Thyroid gland (tissue), 4 donors: Measurements from ENCODE around the gene LMO4. TPM values are rescaled to one million over a fixed set of nuclear protein-coding genes. Genes with fewer than 3 reads are reported as not detected.

Source experiments
- DNase-seq, 2 donors: peaks; one replicate each; pipeline ENCODE4 v3.0.0-alpha.2; 2019
- H3K27ac ChIP-seq, 3 donors: fragments of 200-600 bp; sonication (generic); 1 replicate in 2 of 3; 2 replicates in 1 of 3; pipeline ENCODE4 v1.5.1; 2016 to 2019; ENCODE audit warnings: mild to moderate bottlenecking in 1 of 3, moderate library complexity in 1 of 3
- H3K27me3 ChIP-seq: fragments of 200-600 bp; sonication (generic); one replicate; pipeline ENCODE4 v1.5.1; 2019
- H3K36me3 ChIP-seq, 2 donors: fragments of 200-600 bp; sonication (generic); one replicate each; pipeline ENCODE4 v1.5.1; 2016 to 2019
- H3K4me1 ChIP-seq, 2 donors: fragments of 200-600 bp; sonication (generic); one replicate each; pipeline ENCODE4 v1.5.1; 2017 to 2019
- H3K4me3 ChIP-seq, 3 donors: fragments of 200-600 bp; sonication (generic); replicated peaks in 1 of 3; 1 replicate in 2 of 3; 2 replicates in 1 of 3; pipeline ENCODE4 v1.5.1; 2016; ENCODE audit warnings: mild to moderate bottlenecking in 1 of 3
- H3K9me3 ChIP-seq: fragments of 200-600 bp; sonication (generic); one replicate; pipeline ENCODE4 v1.5.1; 2017
- POLR2A ChIP-seq, 2 donors: fragments of 450-650 bp; IDR thresholded peaks; one replicate each; pipeline ENCODE4 v1.6.1; 2017; ENCODE audit warnings: antibody characterized with exemption in 2 of 2, mild to moderate bottlenecking in 2 of 2, moderate library complexity in 1 of 2
- WGBS, 2 donors: methylation state at CpG; one replicate each; pipeline ENCODE4 v1.1.5; 2017; 5-methylcytosine and 5-hydroxymethylcytosine counted together
- intact Hi-C: fragments of 100-400 bp; cut with DNase I; formaldehyde crosslinking; loops from one replicate; pipeline ENCODE4 v1.15.1; 2023
- total RNA-seq, 4 donors: library from RNA; depleted of rRNA; stranded (reverse); fragments of >200 nt; gene quantifications; one replicate each; pipeline ENCODE4 v1.2.3, GENCODE V29; 2016
- TF ChIP-seq, protein P1 (sequence below), 6 experiments: fragments of 200-600 bp in 3 of 6; fragments of 450-650 bp in 3 of 6; sonication (generic) in 3 of 6; IDR thresholded peaks; one replicate each; pipeline ENCODE4 v1.5.1; 2016 to 2019; ENCODE audit warnings: antibody characterized with exemption in 6 of 6, mild to moderate bottlenecking in 2 of 6, inconsistent platforms in 1 of 6, moderate library complexity in 1 of 6

LMO4 gene
- total RNA-seq, 4 donors from 2014 or later, result 53.3 to 71.1 (median 60.3) TPM

- DNase-seq, result no peak
- 75 to 83% methylated on average over 5 of the region's 5 CpGs for WGBS, 2 donors
These were observed 57.6 kb downstream of the LMO4 start for GRCh38 chr1:87386217-87386790.

GRCh38 chr1:87388411-87388810 lies 59.7 kb downstream of the LMO4 start:
- intact Hi-C loops, result no loop called here
- DNase-seq, result no peak
- no peak for TF ChIP-seq POLR2A (IDR thresholded peaks at IDR 0.05)
- TF ChIP-seq, protein P1, sequence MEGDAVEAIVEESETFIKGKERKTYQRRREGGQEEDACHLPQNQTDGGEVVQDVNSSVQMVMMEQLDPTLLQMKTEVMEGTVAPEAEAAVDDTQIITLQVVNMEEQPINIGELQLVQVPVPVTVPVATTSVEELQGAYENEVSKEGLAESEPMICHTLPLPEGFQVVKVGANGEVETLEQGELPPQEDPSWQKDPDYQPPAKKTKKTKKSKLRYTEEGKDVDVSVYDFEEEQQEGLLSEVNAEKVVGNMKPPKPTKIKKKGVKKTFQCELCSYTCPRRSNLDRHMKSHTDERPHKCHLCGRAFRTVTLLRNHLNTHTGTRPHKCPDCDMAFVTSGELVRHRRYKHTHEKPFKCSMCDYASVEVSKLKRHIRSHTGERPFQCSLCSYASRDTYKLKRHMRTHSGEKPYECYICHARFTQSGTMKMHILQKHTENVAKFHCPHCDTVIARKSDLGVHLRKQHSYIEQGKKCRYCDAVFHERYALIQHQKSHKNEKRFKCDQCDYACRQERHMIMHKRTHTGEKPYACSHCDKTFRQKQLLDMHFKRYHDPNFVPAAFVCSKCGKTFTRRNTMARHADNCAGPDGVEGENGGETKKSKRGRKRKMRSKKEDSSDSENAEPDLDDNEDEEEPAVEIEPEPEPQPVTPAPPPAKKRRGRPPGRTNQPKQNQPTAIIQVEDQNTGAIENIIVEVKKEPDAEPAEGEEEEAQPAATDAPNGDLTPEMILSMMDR (IDR thresholded peaks at IDR 0.05), result no peak
- H3K36me3 ChIP-seq, result no peaks in the 10 kb centered on the region
- H3K9me3 ChIP-seq, result no peaks in the 10 kb centered on the region
- H3K27ac ChIP-seq, result no peak overlapping the region
- no peak overlapping the region for H3K4me3 ChIP-seq
- H3K27me3 ChIP-seq, result no peaks in the 10 kb centered on the region
- peaks cover 6 to 17% of the 10 kb centered on the region in 2 donors for H3K4me1 ChIP-seq

More at GRCh38 chr1:87386217-87386790, 57.6 kb downstream of the LMO4 start:
- no peak for TF ChIP-seq POLR2A (IDR thresholded peaks at IDR 0.05)
- TF ChIP-seq, protein P1 (IDR thresholded peaks at IDR 0.05), result no peak
- Histone ChIP-seq H3K4me1 (peaks cover 0 to 6% of the 10 kb centered on the region in 2 donors), H3K27me3 (no peaks in the 10 kb centered on the region), H3K36me3 (no peaks in the 10 kb centered on the region), H3K27ac (no peak overlapping the region), H3K4me3 (no peak overlapping the region), H3K9me3 (no peaks in the 10 kb centered on the region)
- intact Hi-C loops, result no loop called here

DNA sequence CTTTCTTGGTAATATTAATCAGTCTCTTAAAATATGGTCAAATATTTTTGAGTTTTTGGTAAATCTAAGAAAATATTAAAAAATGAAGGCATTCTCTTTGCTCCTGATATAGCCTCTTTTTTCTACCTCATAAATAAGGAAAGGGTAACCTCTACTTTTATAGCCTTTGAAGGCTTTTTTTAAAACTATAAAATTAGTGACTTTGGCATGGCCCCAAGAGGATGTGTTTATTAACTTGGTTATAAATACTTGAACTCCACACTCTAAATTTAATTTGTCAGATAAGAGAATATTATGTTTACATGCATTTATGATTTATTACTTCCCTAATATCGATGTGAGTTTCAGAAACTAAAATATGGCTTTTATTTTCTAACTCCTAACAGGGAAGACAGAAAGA lies 60.3 kb downstream of the LMO4 start:
- intact Hi-C loops, result no loop called here
- 61 to 63% methylated on average over 1 of the region's 1 CpG for WGBS, 2 donors

DNA sequence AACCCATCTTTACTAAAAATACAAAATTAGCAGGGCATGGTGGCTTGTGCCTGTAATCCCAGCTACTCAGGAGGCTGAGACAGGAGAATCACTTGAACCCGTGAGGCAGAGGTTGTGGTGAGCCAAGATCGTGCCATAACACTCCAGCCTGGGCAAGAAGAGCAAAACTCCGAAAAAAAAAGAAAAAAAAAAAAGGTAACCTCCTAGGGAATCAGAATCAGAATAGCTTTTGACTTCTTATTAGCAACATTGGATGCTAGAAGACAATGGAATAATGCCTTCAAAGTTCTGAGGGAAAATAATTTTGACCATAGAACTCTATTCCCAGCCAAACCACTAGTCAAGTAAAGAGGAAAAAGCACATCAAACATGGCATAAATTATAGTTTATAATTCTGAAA lies 60.9 kb downstream of the LMO4 start:
- no peaks in the 10 kb centered on the region for H3K9me3 ChIP-seq
- H3K36me3 ChIP-seq, result no peaks in the 10 kb centered on the region
- intact Hi-C loops, result no loop called here
- 94 to 96% methylated on average over 3 of the region's 3 CpGs for WGBS, 2 donors
- H3K4me1 ChIP-seq, result peaks cover 6 to 17% of the 10 kb centered on the region in 2 donors
- TF ChIP-seq, protein P1 (IDR thresholded peaks at IDR 0.05), result no peak
- no peak for TF ChIP-seq POLR2A (IDR thresholded peaks at IDR 0.05)
- no peak for DNase-seq
- no peak overlapping the region for H3K4me3 ChIP-seq
- no peak overlapping the region for H3K27ac ChIP-seq
- H3K27me3 ChIP-seq, result no peaks in the 10 kb centered on the region

More for the DNA sequence above, 60.3 kb downstream of the LMO4 start:
- TF ChIP-seq POLR2A (IDR thresholded peaks at IDR 0.05), result no peak
- TF ChIP-seq, protein P1 (IDR thresholded peaks at IDR 0.05), result no peak
- Histone ChIP-seq H3K4me1 (peaks cover 6 to 17% of the 10 kb centered on the region in 2 donors), H3K9me3 (no peaks in the 10 kb centered on the region), H3K27ac (no peak overlapping the region), H3K36me3 (no peaks in the 10 kb centered on the region), H3K27me3 (no peaks in the 10 kb centered on the region), H3K4me3 (no peak overlapping the region)
- DNase-seq, result no peak

GRCh38 chr1:87392248-87393192 lies 63.8 kb downstream of the LMO4 start:
- peak; percentile 29 to 62 for DNase-seq
- Histone ChIP-seq H3K9me3 (no peaks in the 10 kb centered on the region), H3K27ac (no peak overlapping the region), H3K4me3 (no peak overlapping the region), H3K36me3 (no peaks in the 10 kb centered on the region), H3K4me1 (peaks cover 6 to 17% of the 10 kb centered on the region in 2 donors), H3K27me3 (no peaks in the 10 kb centered on the region)
- WGBS, 2 donors, result 69% methylated on average over 7 of the region's 7 CpGs
- TF ChIP-seq, protein P1 (IDR thresholded peaks at IDR 0.05), result no peak
- no peak for TF ChIP-seq POLR2A (IDR thresholded peaks at IDR 0.05)
- intact Hi-C loops, result no loop called here
